Measurements from ENCODE around the gene AK1. TPM values are rescaled to one million over a fixed set of nuclear protein-coding genes. Genes with fewer than 3 reads are reported as not detected.

Gene AK1
- total RNA-seq (2014; rRNA removed; shearing (Covaris generic)): 50.6 and 53.0 TPM in 2 replicates
- 39.1 and 65.1 TPM in 2 replicates for polyA plus RNA-seq (2015; cell fraction: cytosol; rRNA removed)
- polyA plus RNA-seq (2015; cell fraction: nucleus; rRNA removed): 38.5 and 43.8 TPM in 2 replicates

GRCh38 chr9:127877566-127877998, at the start of gene AK1:
Gene AK1 (minus strand): TSS chr9:127877675. CDS start chr9:127874617, 3,058 bp downstream.
- DNase-seq (ENCODE audit: low read depth, low spot score): peak; percentile 61
- in situ Hi-C loops (cut with HindIII; ENCODE audit: low pct_unique_long_range_greater_than_20kb, low sequenced_read_pairs): no loop called here

DNA sequence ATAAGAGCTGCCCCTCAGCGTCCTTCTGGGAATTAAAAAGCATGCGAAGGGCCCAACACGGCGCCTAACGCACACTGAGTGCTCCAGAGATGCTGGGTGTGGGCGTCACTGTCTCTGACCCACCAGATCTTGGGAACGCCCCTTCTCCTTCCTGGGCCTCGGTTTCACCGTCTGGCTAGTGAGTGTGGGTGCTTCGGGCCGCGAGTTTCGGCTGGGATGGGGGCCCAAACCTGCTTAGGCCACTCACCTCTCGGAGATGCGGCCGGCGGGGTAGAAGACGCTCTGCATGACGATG, 49.4 kb upstream of the AK1 start:
- in situ Hi-C loops (cut with HindIII; ENCODE audit: low pct_unique_long_range_greater_than_20kb, low sequenced_read_pairs): no loop called here
- no peak for DNase-seq (ENCODE audit: low read depth, low spot score)

- DNase-seq (ENCODE audit: low read depth, low spot score): no peak
- in situ Hi-C loops (cut with HindIII; ENCODE audit: low pct_unique_long_range_greater_than_20kb, low sequenced_read_pairs): no loop called here
Measured at GRCh38 chr9:127925959-127926905, 48.8 kb upstream of the AK1 start.

- DNase-seq (ENCODE audit: low read depth, low spot score): no peak
- in situ Hi-C loops (cut with HindIII; ENCODE audit: low pct_unique_long_range_greater_than_20kb, low sequenced_read_pairs): no loop called here
Measured at GRCh38 chr9:127924736-127925444, 47.4 kb upstream of the AK1 start.

DNA sequence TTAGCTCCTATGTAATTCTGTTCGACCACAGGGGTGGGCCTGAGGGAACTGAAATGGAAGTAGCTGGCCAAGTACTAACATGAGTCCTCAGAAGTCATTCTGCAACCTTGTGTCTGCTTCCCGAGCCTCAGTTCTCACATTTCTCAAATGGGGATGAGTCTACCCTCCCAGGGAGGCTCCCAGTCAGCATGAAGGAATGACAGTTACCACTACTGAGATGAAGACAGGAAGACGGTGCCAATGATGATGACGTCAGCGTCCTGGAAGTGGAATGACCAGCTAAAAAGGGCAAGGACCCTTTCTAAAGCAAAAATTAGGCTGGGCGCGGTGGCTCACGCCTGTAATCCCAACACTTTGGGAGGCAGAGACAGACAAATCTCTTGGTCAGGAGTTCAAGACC, 46.3 kb upstream of the AK1 start:
- in situ Hi-C loops (cut with HindIII; ENCODE audit: low pct_unique_long_range_greater_than_20kb, low sequenced_read_pairs): no loop called here
- DNase-seq (ENCODE audit: low read depth, low spot score): no peak

DNA sequence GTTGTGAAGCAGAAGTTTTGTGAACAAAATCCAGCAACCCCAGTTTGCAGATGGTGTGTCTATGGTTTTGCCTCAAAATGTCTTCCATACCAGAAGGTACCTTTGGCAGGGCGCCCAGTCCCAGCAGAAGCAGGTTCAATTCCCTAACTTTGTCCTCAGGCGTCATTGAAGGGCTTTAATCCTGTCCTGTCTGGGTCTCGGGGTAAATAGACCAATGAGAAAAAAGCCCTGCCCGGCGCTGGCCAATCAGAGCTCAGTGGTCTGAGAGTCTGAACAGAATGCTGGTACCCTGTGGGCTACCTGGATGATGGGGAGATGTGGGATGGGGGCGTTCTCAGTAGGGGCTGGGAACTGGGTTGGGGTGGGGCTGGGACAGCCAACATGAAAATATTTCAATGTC, 45.6 kb upstream of the AK1 start:
- in situ Hi-C loops (cut with HindIII; ENCODE audit: low pct_unique_long_range_greater_than_20kb, low sequenced_read_pairs): no loop called here
- DNase-seq (ENCODE audit: low read depth, low spot score): peak; percentile 65

- peak; percentile 49 for DNase-seq (ENCODE audit: low read depth, low spot score)
- in situ Hi-C loops (cut with HindIII; ENCODE audit: low pct_unique_long_range_greater_than_20kb, low sequenced_read_pairs): no loop called here
Measured at GRCh38 chr9:127921557-127922120, 44.2 kb upstream of the AK1 start.

GRCh38 chr9:127920794-127921193, 43.3 kb upstream of the AK1 start:
- in situ Hi-C loops (cut with HindIII; ENCODE audit: low pct_unique_long_range_greater_than_20kb, low sequenced_read_pairs): no loop called here
- no peak for DNase-seq (ENCODE audit: low read depth, low spot score)

- in situ Hi-C loops (cut with HindIII; ENCODE audit: low pct_unique_long_range_greater_than_20kb, low sequenced_read_pairs): no loop called here
- DNase-seq (ENCODE audit: low read depth, low spot score): no peak
Measured at GRCh38 chr9:127919253-127919815, 41.9 kb upstream of the AK1 start.

DNA sequence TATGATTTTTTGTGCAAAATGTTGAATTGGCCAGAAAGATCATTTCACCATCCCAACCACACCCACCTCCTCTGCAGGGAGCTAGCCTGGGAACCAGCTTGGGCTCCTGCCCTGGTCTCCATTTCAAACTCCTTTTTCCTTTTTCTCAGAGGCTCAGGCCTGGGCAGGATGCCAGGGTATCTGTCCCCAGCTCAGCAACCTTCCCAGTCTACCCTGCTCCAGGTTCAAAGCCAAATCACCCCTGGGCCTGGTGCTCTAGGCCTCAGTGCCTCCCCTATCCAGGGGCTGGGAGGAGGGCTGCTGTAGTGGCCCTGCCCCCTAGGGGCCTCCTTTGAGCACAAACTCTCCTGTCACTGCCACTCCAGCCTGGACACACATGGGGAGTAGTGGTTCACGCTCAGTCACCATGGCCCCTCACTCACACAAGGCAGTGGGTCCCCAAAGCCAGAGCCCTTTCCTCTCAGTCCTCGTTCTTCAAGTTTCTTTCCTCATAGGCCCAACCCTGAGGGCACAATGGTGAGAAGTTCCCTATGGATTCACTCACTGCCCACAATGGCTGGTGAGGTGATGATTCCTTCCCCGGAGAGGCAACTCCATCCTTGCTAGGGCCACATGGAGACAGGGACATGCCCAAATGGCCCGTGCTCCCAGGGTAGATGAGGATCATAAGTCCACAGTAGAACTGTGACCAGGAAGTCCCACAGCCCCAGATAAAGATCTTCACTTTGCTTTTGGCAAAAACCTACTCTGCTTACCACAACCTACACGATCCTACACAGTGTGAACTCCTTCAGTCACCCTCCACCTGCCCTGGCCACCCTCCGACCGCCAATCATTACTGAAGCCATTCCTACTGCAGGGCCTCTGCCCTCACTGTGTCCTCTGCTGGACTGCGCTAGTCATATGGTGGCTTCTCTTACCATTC, 41.0 kb upstream of the AK1 start:
- in situ Hi-C loops (cut with HindIII; ENCODE audit: low pct_unique_long_range_greater_than_20kb, low sequenced_read_pairs): no loop called here
- DNase-seq (ENCODE audit: low read depth, low spot score): no peak

GRCh38 chr9:127917603-127918002, 40.1 kb upstream of the AK1 start:
- in situ Hi-C loops (cut with HindIII; ENCODE audit: low pct_unique_long_range_greater_than_20kb, low sequenced_read_pairs): no loop called here
- no peak for DNase-seq (ENCODE audit: low read depth, low spot score)

DNA sequence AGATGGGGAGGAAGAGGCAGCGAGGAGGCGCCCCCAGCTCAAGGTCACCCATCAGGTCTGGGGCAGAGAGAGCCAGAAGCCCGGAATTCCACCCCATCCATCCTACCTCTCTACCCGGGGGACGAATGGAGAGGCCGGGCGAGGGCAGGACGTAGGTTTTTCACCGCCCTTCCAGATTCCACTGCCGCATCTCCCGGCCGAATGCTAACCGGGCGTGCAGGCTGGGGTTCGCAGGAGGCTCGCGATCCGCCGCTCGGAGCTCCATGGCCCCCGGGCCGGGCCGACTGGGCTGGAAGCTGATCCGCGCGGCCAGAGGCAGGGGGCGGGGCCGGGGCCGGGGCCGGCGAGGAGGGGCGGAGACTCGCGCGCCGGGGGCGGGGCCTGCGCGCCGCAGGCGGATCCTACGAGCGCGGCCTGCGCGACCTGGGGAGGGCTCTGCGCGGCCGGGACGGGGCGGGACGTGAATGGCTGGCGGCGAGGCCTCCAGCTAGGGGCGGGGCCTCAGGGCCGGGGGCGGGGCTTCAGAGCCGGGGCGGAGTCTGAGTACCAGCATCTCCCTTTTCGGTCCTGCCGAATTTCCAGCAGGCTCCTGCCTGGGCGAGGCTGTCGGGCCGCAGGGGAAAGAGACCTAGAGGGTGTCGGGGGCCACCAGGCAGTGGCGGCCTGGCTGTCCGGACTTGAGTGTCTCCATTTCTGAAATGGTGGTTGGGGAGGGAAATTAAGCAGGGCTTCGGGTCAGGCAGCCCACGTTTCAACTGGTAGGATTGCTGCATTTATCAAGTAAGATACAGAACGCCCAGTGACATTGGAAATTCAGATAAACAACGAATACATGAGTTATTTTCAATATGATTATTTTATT, 39.5 kb upstream of the AK1 start, which contains the start of gene ST6GALNAC4:
ST6GALNAC4 (minus strand) TSS at position 322 of the 862 bp plus-strand sequence. CDS start 622 bp downstream, outside the sequence.
- peak; percentile 77 for DNase-seq (ENCODE audit: low read depth, low spot score)
- in situ Hi-C loops (cut with HindIII; ENCODE audit: low pct_unique_long_range_greater_than_20kb, low sequenced_read_pairs): no loop called here

- in situ Hi-C loops (cut with HindIII; ENCODE audit: low pct_unique_long_range_greater_than_20kb, low sequenced_read_pairs): no loop called here
- DNase-seq (ENCODE audit: low read depth, low spot score): no peak
Measured at GRCh38 chr9:127915801-127916719, 38.6 kb upstream of the AK1 start.

DNA sequence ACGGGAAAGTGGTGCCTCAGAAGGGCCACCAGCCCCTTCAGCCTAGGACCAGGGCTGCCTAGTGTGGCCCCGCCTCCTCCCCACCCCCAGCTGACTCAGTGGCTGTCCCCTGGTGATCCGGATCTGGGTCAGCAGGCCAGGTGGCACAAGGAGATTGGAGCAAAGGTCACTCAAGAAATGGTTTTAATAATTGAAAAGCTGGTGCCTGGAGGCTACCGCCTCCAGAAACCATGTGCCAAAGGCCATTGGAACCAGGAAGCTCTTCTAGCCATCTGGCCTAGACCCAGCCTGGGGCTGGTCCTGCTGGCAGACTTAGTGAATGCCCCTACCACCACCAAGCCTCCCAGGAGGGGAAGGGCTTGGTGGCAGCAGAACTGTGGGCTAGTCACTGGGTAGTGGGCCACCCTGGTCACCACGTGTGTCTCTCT, 37.9 kb upstream of the AK1 start:
- in situ Hi-C loops (cut with HindIII; ENCODE audit: low pct_unique_long_range_greater_than_20kb, low sequenced_read_pairs): no loop called here
- DNase-seq (ENCODE audit: low read depth, low spot score): no peak

- no peak for DNase-seq (ENCODE audit: low read depth, low spot score)
- in situ Hi-C loops (cut with HindIII; ENCODE audit: low pct_unique_long_range_greater_than_20kb, low sequenced_read_pairs): no loop called here
Measured at GRCh38 chr9:127913682-127914081, 36.2 kb upstream of the AK1 start.
